Neutrophil (primary cell): ENCODE data around the gene PLAGL2.
"Not testable (repeated sequence)": the region's sequence is repeated elsewhere in the genome, so short reads cannot be mapped to it uniquely, and the experiment has no call there.

Experiments
- H3K27ac ChIP-seq: fragments of 200-600 bp; sonication (generic); 2 replicates; pipeline ENCODE4 v1.5.1; 2016; ENCODE audit warnings: mild to moderate bottlenecking, moderate library complexity
- H3K27me3 ChIP-seq: fragments of 200-600 bp; sonication (generic); 2 replicates; pipeline ENCODE4 v1.6.0; 2016; ENCODE audit warnings: mild to moderate bottlenecking
- H3K36me3 ChIP-seq: fragments of 200-600 bp; sonication (generic); 2 replicates; pipeline ENCODE4 v1.5.1; 2017
- H3K4me1 ChIP-seq, 2 experiments: fragments of 200-600 bp in 1 of 2; sonication (generic) in 1 of 2; 1 replicate in 1 of 2; 2 replicates in 1 of 2; pipeline versions ENCODE4 v1.5.1 to v1.6.1; 2013 to 2016; ENCODE audit warnings: low read depth in 1 of 2, low read length in 1 of 2, mild to moderate bottlenecking in 1 of 2, moderate library complexity in 1 of 2; ENCODE audit not compliant: control insufficient read depth in 1 of 2, insufficient read depth in 1 of 2
- H3K4me3 ChIP-seq, 2 experiments: fragments of 200-600 bp in 1 of 2; sonication (generic) in 1 of 2; 1 replicate in 1 of 2; 2 replicates in 1 of 2; pipeline ENCODE4 v1.5.1; 2013 to 2016; ENCODE audit warnings: low read depth in 1 of 2, low read length in 1 of 2, mild to moderate bottlenecking in 1 of 2, moderate library complexity in 1 of 2
- H3K9me3 ChIP-seq: fragments of 200-600 bp; sonication (generic); 2 replicates; pipeline ENCODE4 v1.5.1; 2016
- TF ChIP-seq, protein P1 (sequence below): fragments of 200-600 bp; sonication (generic); IDR thresholded peaks from 2 replicates; pipeline ENCODE4 v1.5.1; 2016; ENCODE audit warnings: antibody characterized with exemption

Gene PLAGL2

DNA sequence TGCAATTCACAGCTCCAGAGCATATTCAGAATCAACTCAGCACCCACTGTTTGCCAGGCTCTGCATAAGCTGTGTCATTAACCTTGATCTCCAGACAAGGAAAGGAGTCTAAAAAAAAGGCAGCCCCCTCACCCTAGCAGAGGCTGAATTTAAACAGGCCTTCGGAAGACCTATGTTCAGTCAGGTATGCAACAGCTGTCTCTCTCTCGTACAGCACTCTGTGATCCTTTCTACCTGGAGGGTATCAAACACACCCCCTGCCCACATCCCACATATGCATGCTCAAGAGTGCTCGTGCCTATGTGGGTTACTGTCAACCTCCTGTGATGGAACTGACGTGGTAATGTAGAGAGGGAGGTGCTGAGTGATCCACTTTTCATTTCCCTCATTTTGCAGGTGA lies 8.5 kb downstream of the PLAGL2 start:
- Histone ChIP-seq H3K36me3 (peaks cover 75% of the 10 kb centered on the region), H3K4me1 (peaks cover 29 to 34% of the 10 kb centered on the region in 2 experiments), H3K27ac (no peak overlapping the region), H3K4me3 (no peak overlapping the region), H3K9me3 (no peaks in the 10 kb centered on the region), H3K27me3 (no peaks in the 10 kb centered on the region)
- TF ChIP-seq, protein P1, sequence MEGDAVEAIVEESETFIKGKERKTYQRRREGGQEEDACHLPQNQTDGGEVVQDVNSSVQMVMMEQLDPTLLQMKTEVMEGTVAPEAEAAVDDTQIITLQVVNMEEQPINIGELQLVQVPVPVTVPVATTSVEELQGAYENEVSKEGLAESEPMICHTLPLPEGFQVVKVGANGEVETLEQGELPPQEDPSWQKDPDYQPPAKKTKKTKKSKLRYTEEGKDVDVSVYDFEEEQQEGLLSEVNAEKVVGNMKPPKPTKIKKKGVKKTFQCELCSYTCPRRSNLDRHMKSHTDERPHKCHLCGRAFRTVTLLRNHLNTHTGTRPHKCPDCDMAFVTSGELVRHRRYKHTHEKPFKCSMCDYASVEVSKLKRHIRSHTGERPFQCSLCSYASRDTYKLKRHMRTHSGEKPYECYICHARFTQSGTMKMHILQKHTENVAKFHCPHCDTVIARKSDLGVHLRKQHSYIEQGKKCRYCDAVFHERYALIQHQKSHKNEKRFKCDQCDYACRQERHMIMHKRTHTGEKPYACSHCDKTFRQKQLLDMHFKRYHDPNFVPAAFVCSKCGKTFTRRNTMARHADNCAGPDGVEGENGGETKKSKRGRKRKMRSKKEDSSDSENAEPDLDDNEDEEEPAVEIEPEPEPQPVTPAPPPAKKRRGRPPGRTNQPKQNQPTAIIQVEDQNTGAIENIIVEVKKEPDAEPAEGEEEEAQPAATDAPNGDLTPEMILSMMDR: no peak

DNA sequence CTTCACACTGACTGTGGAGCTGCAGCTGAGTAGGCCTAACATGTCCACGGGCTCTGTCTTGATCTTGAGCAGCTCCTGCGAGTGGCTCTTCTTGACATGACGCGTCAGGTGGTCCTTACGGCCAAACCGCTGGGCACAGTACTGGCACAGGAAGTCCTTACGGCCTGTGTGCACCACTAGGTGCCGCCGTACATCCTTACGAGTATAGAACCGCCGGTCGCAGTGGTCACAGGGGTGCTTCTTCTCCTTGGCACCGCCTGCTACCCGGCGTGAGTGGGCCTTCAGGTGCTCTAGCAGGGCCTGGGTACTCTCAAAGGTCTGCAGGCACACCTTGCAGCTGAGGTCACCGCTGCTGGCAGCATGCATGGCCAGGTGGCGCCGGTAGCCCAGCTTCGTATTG lies 10.4 kb downstream of the PLAGL2 start:
- H3K9me3 ChIP-seq, H3K4me3 ChIP-seq, H3K27ac ChIP-seq, H3K27me3 ChIP-seq: not testable (repeated sequence)
- Histone ChIP-seq H3K4me1 (peaks cover 11 to 15% of the 10 kb centered on the region in 2 experiments), H3K36me3 (peaks cover 89% of the 10 kb centered on the region)

DNA sequence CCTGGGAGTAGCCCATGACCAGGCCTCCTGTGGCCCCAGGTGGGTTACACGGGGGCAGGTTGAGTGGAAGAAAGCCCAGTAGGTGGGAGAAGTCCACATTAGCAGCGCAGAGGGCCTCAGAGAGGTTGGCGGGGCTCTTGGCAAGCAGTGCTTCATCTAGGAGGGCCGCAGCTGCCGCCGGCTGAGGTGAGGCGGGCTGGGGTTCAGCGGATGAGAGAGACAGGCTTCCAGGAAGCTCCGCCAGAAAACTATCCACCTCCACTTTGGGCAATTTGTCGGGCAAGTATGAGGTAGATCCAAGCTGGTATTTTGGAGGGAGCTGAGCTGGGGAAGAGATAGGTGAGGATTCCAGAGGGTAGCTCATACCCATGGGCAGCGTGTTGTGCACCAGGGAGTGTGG lies 10.9 kb downstream of the PLAGL2 start:
- peaks cover 86% of the 10 kb centered on the region for H3K36me3 ChIP-seq
- not testable (repeated sequence) for H3K27me3 ChIP-seq, H3K4me3 ChIP-seq, H3K27ac ChIP-seq, H3K4me1 ChIP-seq, H3K9me3 ChIP-seq

- H3K9me3 ChIP-seq: no peaks in the 10 kb centered on the region
- peaks cover 76% of the 10 kb centered on the region for H3K36me3 ChIP-seq
- H3K27me3 ChIP-seq: peaks cover under 1% of the 10 kb centered on the region
- H3K4me3 ChIP-seq: no peak overlapping the region
- TF ChIP-seq, protein P1: no peak
- H3K27ac ChIP-seq: no peak overlapping the region
- H3K4me1 ChIP-seq: peaks cover under 1 to 2% of the 10 kb centered on the region in 2 experiments
These were observed 12.0 kb downstream of the PLAGL2 start for GRCh38 chr20:32195581-32195980.

- peaks cover 15% of the 10 kb centered on the region for H3K27me3 ChIP-seq
- peaks cover 13 to 14% of the 10 kb centered on the region in 2 experiments for H3K4me1 ChIP-seq
- H3K9me3 ChIP-seq: no peaks in the 10 kb centered on the region
- peaks cover 63% of the 10 kb centered on the region for H3K36me3 ChIP-seq
- no peak overlapping the region for H3K27ac ChIP-seq
- TF ChIP-seq, protein P1: no peak
- no peak overlapping the region for H3K4me3 ChIP-seq
These were observed 13.5 kb downstream of the PLAGL2 start for GRCh38 chr20:32193996-32194395.

DNA sequence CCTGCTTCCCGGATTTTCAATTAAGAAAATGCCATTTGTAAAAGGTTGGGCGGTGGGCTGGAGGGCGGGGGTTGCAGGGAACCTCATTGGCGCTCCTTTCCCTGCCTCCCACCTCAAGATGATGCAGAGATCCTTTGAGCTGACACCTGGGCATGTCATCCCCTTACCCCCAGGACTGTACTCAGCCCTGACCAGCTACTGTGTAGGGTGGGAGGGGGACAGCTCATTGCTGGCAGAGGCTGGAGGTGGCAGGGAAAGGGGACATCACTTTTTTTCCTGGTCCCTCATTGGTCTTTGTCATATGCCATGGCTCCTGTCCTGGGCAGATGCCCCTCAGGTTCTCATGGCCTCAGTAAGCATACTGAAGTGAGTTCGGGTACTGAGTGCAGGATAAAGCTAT lies 14.2 kb downstream of the PLAGL2 start:
- peaks cover 13 to 14% of the 10 kb centered on the region in 2 experiments for H3K4me1 ChIP-seq
- H3K27me3 ChIP-seq: peaks cover 15% of the 10 kb centered on the region
- H3K4me3 ChIP-seq, H3K9me3 ChIP-seq, H3K27ac ChIP-seq: not testable (repeated sequence)
- peaks cover 58% of the 10 kb centered on the region for H3K36me3 ChIP-seq

DNA sequence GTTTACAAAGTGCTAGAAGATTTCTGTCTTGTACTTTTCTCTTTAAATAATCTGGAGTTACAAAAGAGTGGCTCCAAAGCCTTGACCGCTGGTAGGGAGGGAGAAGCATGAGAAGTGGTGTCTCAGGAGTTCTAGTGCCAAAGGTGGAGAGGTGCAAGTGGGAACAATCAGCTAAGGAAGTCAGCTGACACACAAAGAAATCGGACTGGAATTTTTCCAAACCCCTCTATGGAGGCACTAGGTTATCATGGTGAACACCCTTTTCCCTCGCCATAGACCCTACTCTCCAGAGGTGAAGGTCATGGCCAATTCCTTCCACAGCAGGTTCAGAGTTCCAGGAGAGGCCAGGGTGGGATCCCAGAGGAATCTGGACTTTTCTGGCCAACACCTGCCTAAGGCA lies 14.8 kb downstream of the PLAGL2 start:
- TF ChIP-seq, protein P1: no peak
- Histone ChIP-seq H3K9me3 (no peaks in the 10 kb centered on the region), H3K4me1 (peaks cover 13 to 14% of the 10 kb centered on the region in 2 experiments), H3K27me3 (peaks cover 15% of the 10 kb centered on the region), H3K27ac (no peak overlapping the region), H3K36me3 (peaks cover 51% of the 10 kb centered on the region), H3K4me3 (no peak overlapping the region)
